ENCODE data around the gene DNAJB13. TPM values are rescaled to one million over a fixed set of nuclear protein-coding genes. Genes with fewer than 3 reads are reported as not detected.
A peak's percentile ranks its signal among the peaks of the same experiment; 100 is the strongest.
"Not testable (repeated sequence)": the region's sequence is repeated elsewhere in the genome, so short reads cannot be mapped to it uniquely, and the experiment has no call there.

DNAJB13 gene
- total RNA-seq, 1 donor from 2014 or later = 1.4 TPM

DNA sequence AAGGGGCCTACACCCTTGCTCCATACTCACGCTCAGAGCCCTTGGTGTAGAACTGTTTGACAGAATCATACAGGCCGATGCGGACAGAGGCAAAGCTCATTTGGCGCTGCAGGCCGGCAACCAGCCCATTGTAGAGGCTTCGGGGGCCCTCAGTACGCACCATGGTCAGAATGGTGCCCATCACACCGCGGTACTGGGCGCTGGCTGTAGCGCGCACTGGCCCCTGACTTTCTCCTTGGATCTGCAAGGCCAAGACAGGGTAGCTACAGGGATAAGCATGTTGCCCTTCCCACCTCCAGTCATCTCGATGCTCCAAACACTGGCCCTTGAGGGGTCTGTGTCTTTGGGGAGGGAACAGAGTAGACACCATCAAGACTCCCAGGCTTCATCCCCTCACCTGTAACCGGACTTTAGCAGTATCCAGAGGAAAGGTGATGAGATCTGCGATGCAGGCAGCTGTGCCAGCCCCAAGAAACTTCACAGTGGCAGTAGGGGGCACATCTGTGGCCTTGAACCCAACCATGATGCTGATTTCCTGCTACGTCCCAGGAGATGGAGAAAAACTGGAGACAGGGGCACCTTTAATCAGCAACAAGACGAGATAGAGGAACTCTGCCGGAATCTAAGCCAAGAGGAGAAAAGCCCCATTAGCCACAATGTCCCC, 27.2 kb downstream of the DNAJB13 start:
- DNase-seq (ENCODE audit: low read depth) = no peak

GRCh38 chr11:73978576-73979086, 27.8 kb downstream of the DNAJB13 start:
- DNase-seq (ENCODE audit: low read depth) = no peak

DNA sequence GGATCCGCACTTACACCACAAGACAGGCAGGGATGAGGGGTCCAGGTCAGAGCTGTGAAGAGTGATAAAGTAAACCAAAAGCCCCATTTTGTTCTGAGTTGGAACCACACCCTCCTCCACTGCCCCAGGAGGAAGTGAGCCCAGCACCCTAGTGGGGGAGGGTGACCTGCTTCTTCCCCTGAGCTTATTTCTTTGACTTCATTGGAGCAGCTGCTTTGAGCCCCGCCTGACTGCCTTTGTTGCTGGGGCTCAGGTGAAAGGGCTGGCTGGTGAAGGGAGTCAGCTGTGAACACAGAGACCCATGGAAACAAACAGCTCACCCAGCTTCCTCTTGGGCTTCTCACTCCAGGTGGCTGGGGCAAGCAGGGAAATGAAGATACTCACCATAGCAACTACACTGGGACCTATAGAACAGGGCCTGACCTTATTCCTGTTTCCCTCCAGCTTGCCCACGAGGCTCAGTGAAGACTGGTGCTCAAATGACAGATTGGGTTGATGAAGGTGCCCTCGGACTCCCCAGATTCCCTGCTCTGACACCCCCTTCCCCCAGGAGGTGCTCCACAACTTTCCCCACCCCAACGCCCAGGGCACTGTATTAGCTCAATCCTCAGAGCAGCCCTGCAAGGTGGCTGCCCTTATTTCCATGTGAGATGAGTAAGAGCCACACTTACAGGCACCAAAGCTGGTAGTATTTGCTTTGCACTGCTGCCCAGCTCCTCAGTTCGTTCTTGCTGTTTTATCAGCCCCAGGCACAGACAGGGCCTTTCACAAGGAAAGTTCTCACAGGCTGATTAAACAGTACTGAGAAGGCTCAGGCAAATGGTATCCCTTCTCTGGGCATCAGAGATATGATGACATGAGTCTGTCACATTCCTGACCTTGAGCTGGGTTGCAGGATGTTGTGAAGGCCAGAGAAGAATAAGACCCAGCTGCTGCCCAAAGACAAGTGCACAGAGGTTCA, 29.5 kb downstream of the DNAJB13 start:
- DNase-seq (ENCODE audit: low read depth) = peak; percentile 61

DNA sequence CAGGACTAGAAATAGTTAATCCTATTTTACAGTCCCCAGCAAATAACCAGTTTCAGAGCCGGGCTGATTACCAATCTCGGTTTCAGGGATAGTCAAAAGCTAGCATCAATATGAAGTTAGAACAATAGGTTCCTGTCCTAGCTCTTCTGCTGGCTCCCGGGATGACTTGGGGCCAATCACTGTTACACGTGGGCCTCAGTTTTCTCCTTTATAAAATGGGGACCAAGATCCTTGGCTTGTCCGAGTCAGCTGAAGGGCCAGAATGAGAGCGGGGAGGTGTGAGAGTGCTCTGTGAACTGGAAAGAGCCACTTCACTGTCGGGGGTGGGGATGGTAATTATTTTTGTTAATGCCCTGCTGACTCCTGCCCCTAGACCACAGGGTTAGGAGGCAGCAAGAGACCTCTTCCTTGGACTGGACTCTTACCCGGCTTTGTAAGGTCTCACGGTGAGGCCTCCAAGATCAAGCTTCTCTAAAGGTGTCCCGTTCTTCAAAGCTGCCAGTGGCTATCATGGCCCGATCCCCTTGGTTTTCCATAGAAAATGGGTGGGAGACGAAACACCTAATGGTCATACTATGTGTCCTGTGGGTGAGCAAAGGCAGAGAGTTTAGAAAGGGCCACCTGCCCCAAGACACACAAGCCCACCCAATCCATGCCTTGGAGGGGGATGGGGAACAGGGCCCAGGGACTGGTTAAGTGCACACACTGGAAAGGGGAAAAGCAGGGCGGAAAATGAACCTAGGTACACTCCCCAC, 30.4 kb downstream of the DNAJB13 start:
- no peak for DNase-seq (ENCODE audit: low read depth)

GRCh38 chr11:73982595-73982989, 31.8 kb downstream of the DNAJB13 start, which contains the start of gene UCP2:
TSS of gene UCP2 (minus strand) at chr11:73982843. CDS start at chr11:73978378, 4,465 bp downstream.
- DNase-seq (ENCODE audit: low read depth) = no peak

DNA sequence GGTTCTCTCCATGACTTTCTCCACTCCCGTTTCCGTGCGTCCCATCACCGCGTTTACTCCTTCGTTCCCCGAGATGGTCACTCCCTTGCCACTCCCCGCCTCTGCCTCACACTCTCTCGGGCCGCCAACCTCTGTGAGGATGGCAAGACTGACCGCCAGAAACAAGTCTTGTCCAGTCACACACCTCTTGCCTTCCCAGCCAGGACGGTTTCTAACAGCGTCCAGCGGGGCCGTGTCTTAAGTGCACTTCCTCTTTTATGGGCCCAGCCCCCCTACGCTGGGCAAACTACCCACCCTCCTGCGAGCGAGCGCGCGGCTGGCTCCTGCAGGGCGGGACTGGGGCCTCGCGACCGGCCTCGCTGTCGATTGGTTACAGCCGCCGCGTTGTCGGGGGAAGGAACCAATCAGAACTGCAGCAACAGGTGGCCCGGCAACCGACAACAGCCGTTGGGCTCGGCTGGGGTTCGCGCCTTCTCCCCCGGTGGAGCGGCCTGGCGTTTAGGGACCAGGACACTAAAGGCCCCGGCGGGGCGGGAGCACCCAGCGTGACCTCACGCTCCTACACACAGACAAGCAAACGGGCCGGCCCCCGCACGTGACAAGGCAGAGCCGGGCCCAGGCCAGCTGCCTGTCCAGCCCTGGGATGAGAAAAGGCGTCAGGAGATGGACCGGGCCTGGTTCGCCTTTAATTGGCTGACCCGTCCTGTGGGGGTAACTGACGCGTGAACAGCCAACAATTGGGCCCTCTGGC, 32.3 kb downstream of the DNAJB13 start:
- DNase-seq (ENCODE audit: low read depth) = peak; percentile 78

DNA sequence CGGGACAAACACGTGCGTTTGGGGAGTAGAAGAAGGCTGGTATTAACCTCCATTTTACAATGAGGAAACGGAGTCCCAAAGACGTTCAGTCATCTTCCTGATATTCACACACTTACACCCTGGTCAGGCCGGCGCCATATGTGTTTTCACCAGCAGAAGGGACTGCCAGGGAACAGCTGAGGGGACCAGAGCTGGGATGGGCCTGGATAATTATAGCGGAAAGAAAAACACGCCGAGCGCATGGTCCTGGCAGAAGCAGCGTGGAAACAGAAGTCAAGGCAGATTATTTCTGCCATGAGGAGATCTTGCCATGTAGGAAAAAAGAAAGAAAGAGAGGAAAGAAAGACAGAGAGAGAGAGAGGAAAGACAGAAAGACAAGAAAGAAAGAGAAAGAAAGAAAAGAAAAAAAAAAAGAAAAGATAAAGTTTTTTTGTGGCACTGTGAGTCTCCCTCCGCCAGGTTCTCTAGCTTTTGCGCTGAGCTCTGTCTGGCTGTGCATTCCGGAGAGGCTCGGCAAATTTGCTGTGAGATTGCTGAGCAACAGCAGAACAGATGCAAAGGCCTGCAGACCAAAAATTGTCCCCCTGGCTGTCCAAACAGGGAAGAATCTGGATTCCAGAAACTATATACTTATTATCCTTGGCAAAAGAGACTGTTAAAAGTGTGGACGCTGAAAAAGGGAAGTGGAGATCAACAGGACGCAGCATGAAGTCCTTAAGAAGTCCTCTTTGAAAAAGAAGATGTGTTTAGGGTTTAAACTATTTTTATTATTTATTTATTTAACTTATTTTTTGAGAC, 33.1 kb downstream of the DNAJB13 start:
- no peak for DNase-seq (ENCODE audit: low read depth)

DNA sequence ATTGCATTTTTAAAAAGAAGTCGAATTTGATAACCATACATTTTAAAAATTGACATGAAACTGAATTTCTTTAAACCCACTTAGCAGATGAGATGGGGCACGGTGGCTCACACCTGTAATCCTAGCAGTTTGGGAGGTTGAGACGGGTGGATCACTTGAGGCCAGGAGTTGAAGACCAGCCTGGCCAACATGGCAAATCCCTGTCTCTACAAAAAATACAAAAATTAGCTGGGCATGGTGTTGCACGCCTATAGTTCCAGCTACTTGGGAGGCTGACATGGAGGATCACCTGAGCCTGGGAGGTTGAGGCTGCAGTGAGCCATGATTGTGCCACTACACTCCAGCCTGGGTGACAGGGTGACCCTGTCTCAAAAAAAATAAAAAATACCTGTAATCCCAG, 34.8 kb downstream of the DNAJB13 start:
- DNase-seq (ENCODE audit: low read depth) = not testable (repeated sequence)

GRCh38 chr11:73988227-73988626, 37.4 kb downstream of the DNAJB13 start:
- DNase-seq (ENCODE audit: low read depth) = no peak

- no peak for DNase-seq (ENCODE audit: low read depth)
These were observed 38.3 kb downstream of the DNAJB13 start for GRCh38 chr11:73989156-73989555.

DNA sequence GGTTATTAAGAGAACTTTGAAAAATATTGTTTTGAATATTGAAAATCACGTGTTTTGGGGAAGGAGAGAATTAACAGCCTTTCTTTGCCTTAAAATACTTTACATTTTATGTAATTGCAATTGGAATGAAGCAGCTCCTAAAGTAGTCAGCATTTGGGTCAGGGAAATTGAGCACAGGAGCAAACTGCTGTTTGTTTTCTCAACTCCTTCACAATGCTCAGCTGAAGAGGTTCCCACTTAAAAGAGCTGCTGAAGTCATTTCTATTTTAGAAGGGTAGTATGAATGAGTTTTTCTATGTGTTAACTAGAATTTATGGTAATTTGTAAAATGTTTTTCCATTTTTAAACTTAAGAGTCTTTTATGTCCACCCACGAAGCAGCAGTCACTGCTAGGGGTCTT, 39.9 kb downstream of the DNAJB13 start:
- no peak for DNase-seq (ENCODE audit: low read depth)

DNA sequence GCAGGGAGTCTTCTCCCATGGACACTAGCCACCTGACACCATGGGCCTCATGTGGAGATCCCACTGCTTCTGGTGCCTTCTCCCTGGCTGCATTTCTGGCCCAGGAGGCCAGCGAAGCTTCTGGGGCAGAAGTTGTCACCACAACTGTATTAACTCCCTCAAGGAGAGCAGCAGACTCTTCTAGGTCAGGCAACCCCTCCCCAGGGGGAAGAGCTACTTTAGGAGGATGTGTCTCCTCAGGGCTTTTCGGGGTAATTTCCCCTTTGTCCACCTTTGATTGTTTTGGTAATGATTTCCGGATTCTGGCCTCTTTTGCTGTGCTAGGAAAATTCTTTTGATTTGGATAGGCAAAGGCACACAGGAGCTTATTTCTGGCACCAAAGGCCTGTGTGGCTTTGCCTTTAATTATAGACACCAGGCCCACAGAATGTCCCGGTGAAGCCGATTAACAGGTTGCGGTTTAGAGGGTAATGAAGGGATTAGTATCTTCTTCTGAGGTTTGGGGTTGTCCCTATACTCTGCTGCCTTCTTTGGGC, 40.7 kb downstream of the DNAJB13 start:
- DNase-seq (ENCODE audit: low read depth) = no peak

GRCh38 chr11:73995247-73995646, 44.4 kb downstream of the DNAJB13 start:
- peak; percentile 51 for DNase-seq (ENCODE audit: low read depth)

- DNase-seq (ENCODE audit: low read depth) = no peak
These were observed 44.9 kb downstream of the DNAJB13 start for GRCh38 chr11:73995731-73996130.

GRCh38 chr11:73996161-73996747, 45.4 kb downstream of the DNAJB13 start:
- DNase-seq (ENCODE audit: low read depth) = no peak

- DNase-seq (ENCODE audit: low read depth) = no peak
These were observed 46.4 kb downstream of the DNAJB13 start for GRCh38 chr11:73997120-73997770.

- no peak for DNase-seq (ENCODE audit: low read depth)
These were observed 48.2 kb downstream of the DNAJB13 start for GRCh38 chr11:73998846-73999575.

DNA sequence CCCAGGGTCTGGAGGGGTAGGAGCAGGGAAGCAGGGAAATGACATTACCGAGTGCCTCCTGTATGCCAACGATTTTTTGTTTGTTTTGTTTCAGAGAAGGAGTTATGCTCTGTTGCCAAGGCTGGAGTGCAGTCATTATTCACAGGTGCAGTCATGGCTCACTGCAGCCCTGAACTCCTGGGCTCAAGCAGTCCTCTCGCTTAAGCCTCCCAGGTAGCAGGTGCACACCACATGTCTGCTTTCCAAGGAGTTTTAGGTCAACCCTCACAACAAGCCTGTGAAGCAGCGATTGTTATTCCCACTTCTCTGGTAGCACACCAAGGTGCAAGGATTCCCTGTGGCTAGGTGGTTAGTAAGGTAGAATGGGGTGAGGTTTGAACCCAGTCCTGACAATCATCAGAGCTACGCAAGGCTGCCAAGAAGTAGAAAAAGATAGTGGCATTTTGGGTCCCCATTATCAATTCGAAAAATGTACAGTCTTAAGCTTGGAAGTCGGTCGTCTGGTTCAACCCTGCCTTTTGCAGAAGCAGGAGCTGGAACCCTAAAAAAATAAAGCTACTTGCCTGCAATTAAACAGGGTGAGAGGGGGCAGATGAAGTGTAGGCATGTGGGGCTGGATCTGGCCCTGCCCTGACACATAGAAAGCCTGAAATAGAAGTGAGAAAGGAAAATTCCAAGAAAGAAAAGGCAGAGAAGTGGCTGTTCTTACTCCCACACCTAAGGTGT, 48.9 kb downstream of the DNAJB13 start:
- DNase-seq (ENCODE audit: low read depth) = peak; percentile 49
